Occipital lobe (tissue), 2 donors: ENCODE results near the gene DSE. TPM values are rescaled to one million over a fixed set of nuclear protein-coding genes. Genes with fewer than 3 reads are reported as not detected.

ENCODE experiments used
- DNase-seq: peaks from one replicate; lab custom pipeline; 2025; lab: John Stamatoyannopoulos, UW
- total RNA-seq: library from RNA; depleted of rRNA; stranded (reverse); fragments of >200 nt; gene quantifications from one replicate; pipeline ENCODE4 v1.2.3, GENCODE V29; 2014

The DSE gene
- total RNA-seq, 1 donor from 2014 or later, result 26.2 TPM

GRCh38 chr6:116409756-116410155 is 39.0 kb downstream of the DSE start:
- DNase-seq, result no peak

DNA sequence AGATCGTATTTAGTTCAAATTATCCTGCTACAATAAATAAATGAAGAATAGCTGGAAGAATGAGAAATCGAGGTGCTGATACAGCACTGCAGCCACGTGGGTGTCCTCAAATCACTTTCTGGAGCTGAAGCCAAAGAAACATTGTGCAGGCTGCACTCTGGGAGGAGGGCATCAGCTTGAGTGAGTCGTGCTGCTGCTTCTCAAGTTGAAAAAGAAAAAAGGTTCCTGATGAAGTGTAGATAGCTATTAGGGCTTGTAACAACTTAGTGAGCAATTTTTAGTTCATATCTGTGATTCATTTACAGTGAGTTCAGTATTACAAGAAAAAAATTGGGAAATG is 40.5 kb downstream of the DSE start:
- no peak for DNase-seq

GRCh38 chr6:116412270-116412669 is 41.5 kb downstream of the DSE start:
- no peak for DNase-seq

DNA sequence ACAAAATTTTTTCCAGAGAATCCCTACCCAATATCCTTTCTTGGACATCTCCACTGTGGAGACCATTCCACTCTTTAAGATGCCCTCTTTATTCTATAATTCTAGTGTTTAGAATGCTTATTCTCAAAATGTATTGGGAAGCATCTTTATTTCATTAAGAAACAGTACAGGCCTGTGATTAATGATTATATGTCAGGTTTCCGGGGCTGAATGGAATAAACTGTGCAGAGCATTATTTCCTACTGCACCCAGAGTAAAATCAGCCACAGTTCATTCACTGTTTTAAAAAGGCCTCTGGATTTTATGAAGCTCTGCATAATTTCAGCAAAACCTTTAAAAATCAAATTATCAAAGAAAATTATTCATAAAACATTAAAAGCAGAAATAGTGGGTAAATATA is 42.6 kb downstream of the DSE start:
- DNase-seq, result no peak

DNA sequence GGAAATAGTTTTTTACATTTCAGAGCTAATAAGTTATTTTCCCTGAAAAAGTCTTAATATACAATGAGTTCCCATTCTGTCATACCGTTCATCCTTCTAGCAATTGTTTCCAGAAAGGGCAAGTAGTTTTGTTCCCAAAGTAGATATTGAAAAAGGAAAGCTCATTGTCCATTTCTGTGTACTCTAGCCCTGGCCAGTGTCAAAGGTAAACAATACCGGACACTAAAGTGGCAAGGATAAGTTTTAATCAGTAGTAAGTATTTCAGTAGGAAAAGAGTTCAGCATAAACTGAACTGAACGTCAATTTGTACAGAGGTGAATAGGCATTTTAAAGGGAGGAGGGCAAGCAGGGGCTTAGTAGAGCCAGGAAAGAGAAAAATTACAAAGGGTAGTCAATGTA is 46.9 kb downstream of the DSE start:
- no peak for DNase-seq

DNA sequence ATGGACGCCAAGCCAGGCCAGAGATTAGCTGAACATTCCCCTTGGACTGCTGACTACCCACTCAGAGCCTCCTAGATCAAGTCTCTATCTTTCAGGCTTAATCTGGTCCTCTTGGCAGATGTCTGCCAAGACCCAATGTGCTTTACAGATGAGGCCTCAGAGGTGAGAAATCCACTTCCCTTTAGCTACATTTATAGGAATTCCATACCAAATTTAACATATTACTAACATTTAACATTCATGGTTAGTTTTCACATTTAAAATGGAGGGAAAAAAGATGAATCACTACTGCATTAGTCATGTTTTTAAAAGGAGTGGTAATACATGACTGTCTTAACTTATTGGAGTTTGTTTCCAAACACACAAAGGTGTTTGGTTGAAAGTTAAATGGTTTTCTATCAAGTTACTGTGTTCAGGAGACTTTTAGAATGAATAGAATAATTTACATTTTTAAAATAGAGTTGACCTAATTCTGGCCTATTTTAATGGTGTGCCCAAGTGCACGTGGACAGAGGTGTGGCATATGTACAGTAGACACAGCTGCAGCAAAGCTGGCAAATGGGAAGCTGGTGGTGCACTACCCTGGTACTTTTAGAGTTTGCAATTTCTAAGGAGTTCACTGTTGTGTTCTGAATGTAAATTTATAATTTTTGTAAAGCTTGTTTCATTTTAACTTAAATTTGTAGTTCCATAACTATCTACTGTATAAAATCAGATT is 48.5 kb downstream of the DSE start:
- DNase-seq, result no peak

GRCh38 chr6:116420341-116420740 is 49.6 kb downstream of the DSE start:
- no peak for DNase-seq

- no peak for DNase-seq
These were observed 51.5 kb downstream of the DSE start for GRCh38 chr6:116422238-116422637.

DNA sequence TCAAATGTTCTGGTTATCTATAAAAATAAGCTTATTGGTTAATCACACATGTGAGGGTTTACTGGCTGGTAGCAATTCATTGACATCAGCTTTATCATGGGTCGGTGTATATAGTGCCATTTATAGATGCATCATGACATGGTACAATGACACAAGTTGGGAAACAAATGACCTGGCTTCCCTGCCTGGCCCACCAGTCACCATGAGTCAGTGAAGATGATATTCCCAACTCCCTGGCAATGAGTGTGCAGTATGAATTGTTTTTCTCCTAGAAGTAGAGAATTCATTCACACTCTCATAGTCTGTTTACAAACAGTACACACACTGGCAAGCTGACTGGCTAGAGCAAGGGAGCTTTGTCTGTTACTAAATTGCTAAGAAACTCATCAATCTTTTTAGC is 53.3 kb downstream of the DSE start:
- no peak for DNase-seq

DNA sequence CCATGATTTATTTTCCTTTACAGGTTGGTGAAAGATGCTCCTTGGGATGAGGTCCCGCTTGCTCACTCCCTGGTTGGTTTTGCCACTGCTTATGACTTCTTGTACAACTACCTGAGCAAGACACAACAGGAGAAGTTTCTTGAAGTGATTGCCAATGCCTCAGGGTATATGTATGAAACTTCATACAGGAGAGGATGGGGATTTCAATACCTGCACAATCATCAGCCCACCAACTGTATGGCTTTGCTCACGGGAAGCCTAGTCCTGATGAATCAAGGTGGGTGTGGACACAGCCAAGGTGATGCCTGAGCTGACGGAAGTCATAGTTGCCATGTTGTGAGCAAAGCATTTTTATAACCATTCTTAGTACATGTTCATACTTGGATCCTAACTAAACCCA is 55.8 kb downstream of the DSE start:
- no peak for DNase-seq

DNA sequence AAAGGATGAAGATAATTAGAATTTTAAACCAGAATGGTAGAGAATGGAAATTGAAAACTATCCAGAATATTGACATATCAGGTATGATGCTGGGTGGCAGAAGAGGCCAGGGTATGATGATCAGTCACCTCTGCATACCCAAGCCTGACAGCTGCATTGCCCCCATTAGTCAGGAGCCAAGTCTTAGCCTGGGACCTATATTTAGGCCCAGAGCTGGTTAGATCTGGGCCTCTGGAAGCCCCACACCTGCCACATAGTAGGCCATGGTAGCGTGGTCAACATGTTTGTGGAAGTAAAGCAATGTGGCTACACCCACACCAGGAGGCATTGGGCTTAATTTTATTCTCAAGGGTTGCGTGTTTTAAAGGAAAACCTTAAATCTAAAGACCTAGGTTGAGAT is 58.4 kb downstream of the DSE start:
- DNase-seq, result no peak

GRCh38 chr6:116430860-116431259 is 60.1 kb downstream of the DSE start:
- DNase-seq, result no peak

- DNase-seq, result no peak
These were observed 61.3 kb downstream of the DSE start for GRCh38 chr6:116431964-116432595.

DNA sequence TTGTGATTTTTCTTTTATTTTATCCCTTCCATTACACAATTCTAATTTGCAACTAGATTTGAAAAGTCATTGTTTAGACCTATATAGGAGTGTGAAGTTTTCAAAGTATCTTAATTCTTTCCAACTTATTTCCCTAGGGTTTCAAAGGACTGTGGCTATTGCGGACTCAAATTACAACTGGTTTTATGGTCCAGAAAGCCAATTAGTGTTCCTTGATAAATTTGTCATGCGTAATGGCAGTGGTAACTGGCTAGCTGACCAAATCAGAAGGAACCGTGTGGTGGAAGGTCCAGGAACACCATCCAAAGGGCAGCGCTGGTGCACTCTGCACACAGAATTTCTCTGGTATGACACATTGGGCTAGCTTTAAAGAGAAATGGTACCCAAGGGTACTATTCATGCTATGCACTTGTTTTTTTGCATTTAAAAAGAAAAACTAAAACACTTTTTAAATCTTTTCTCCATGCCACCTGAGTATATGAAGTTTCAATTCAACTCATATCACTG is 62.5 kb downstream of the DSE start:
- DNase-seq, result no peak

DNA sequence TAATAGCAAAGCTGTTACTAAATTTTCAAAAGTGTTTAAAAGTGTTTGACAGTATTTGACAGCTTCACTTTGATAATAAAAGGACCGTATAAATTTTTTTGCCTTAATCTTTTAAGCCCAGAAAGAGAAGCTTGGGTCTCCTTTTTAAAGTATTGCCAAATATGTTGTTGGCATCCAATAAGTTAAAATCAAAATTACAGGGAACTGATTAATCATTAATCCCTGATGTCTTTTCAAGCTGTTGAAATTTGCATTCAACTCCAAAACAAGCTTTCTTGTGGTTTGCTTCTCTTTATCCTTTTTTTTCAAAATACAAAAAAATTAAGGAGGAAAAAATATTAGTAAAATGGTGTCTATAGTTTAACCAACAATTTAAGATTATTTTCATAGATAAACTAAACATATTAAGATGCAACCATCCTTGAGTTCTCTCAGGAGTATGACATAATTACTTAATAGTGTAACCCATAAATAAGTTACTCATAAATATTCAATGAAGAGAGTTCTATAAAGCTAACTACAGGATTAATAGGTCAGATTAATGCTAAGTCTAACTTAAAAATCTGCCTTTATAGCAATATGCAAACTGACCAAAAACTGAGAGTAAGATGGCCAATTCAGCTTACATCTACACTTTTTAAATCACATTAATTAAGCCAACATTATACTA is 63.4 kb downstream of the DSE start:
- DNase-seq, result no peak

DNA sequence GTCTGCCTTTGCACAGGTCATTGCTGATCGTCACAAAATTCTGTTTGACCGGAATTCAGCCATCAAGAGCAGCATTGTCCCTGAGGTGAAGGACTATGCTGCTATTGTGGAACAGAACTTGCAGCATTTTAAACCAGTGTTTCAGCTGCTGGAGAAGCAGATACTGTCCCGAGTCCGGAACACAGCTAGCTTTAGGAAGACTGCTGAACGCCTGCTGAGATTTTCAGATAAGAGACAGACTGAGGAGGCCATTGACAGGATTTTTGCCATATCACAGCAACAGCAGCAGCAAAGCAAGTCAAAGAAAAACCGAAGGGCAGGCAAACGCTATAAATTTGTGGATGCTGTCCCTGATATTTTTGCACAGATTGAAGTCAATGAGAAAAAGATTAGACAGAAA is 65.8 kb downstream of the DSE start:
- no peak for DNase-seq

- no peak for DNase-seq
These were observed 66.9 kb downstream of the DSE start for GRCh38 chr6:116437656-116438055.

- DNase-seq, result no peak
These were observed 68.1 kb downstream of the DSE start for GRCh38 chr6:116438590-116439448.

DNA sequence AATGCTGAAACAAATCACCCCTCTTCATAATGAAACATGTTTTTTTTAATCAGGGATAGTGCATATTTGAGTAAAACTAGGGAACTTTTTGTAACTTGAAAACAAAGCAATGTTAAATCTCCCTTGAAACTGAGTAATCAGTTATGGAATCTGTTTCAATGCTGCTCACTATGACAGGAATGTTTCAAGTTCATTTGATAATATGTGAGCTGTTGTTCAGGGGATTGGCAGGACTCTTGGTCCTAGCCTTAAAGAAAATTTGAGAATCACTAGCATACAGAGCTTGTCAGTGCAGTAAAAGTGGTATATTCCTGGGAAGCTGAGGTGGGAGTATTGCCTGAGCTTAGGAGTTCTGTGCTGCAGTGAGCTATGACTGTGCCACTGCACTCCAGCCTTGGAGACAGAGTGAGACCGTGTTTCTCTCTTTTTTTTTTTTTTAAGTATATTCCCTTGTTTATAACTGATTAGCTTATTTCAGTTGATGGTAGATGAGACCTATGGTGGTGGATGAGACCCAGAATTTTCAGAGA is 68.8 kb downstream of the DSE start:
- DNase-seq, result no peak

DNA sequence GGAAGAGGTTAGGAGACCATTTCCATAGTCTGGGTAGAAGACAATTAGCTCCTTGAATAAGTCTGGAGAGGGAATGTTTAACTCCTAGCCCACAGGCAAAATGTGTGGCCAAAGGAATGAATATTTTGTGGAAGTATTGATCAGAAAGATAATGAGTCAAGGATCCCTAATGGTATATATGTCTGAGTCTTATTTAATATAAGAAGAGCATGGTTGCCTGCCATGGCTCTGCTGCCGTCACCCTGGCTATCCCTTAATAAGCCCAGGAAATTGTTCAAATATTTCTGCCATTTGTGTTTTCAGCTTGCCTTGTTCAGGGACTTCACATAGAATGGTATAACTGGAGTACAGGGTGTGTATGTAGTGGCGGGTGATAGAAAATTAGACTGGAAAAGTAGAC is 72.4 kb downstream of the DSE start:
- DNase-seq, result no peak

- DNase-seq, result no peak
These were observed 73.3 kb downstream of the DSE start for GRCh38 chr6:116444092-116444491.

DNA sequence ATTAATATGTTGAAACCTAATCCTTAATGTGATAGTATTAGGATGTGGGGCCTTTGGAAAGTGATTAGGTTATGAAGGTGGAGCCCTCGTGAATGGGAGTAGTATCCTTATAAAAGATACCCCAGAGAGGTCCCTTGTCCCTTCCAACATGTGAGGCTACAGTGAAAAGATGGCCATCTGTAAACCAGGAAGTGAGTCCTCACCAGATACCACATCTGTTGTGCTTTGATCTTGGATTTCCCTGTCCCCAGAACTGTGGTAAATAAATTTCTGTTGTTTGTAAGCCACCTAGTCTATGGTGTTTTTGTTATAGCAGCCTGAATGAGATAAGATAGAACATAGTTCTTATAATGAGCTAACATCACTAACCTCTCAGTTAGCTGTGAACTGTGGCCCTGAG is 73.8 kb downstream of the DSE start:
- DNase-seq, result no peak
